ENCODE results near the gene UTP25.
A peak's percentile ranks its signal among the peaks of the same experiment; 100 is the strongest.
"Not testable (repeated sequence)": the region's sequence is repeated elsewhere in the genome, so short reads cannot be mapped to it uniquely, and the experiment has no call there.

UTP25 gene

DNA sequence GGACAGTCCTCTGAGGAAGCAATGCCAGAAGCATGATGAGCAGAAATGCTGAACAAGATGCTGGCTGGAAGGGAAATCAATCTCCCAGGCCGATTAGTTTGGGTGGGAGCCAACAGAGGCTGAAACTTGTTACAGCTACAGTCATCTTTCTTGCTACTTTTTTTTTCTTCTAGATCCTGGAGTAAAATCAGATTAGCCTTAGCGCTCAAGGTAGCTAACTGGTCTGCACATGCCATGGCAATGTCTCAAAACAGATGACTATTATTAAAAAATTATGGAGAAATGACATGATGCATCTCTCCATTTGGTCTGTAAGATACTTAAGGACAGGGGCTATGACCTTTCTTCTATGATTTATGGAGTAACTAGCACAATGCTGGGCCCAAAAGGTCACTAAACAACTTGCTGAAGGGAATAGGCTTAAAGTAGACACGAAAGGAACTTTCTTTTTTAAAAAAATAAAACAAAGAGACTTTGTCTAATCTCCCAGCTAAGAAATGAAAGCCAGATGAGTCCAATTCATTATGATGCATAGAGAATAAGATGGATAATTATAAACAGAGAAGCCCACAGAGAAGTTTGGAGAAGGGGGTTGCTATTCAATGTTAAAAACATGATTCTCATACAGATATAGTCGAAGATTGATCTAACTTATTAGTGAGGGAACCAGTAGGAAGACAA is 42.5 kb downstream of the UTP25 start:
- no peak for DNase-seq (ENCODE audit: extremely low read depth in 1 of 2, low read depth in 1 of 2)

DNA sequence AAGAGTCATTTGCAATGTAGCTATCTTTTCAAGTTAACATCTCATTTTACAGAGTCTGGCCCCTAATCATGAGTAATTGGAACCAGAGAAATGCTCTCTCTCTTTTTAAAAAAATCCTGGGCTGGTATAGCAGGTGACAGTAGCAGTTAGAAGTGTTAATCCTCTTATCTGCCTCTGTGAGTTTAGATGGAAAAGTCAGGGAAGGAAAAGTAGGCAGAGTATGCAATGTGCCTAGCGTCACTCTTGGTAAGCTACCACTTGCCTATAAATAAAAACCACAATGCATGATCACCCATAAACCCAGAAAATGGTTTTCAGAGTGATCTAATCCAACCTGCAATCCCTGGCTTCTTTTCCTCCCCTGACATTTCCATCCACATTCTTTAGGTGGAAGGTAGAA is 43.2 kb downstream of the UTP25 start:
- no peak for DNase-seq (ENCODE audit: extremely low read depth in 1 of 2, low read depth in 1 of 2)

DNA sequence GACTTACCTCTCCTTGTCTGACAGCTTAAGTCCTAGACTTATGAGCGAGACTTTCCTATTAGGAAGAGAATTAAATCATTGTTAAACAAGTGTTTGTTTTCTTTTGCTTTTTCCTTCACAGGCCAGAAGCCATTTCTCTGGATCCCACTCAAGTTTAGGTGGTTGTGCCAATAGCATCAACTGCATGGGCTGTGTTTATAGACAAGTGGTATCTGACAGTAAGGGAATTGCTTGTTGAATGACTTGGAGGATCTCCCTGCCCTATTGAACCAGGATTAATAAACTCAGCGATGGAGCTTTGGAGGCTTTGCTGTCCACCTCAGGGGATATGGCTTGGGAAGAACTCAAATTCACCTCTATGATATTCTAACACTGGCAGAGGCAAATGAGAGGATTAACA is 43.7 kb downstream of the UTP25 start:
- no peak for DNase-seq (ENCODE audit: extremely low read depth in 1 of 2, low read depth in 1 of 2)

DNA sequence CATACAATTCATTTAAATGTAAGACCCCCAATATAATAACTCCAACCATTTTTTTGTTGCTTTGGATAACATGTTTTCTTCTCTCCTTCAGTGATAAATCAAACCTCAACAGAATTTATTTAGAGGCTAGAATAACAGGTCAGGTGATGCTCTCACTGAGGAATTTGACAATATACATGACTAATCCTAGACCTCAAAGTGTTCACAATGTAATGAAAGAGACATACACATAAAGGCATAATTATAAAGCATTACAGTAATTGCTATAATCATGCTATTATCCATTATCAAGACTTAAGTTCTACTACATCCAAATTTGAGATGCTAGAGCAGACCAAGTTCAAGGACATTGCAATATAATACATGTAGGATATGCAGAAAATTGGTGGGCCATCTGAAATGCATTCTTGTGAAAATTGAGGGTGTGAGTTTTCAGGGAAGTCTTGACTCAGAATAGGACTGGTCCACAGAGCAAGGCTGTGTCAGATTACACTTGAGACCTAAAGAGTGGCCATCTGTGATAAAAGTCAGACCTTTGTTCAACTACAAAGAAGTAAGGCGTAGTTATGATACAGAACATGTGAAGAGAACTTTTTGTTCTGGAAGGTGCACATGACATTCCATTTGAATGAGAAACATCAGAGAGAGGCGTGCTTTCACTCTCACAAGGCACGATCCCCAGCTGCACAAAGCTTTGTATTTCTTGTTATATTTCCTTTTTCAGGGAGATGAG is 45.5 kb downstream of the UTP25 start:
- DNase-seq (ENCODE audit: extremely low read depth in 1 of 2, low read depth in 1 of 2) = no peak

DNA sequence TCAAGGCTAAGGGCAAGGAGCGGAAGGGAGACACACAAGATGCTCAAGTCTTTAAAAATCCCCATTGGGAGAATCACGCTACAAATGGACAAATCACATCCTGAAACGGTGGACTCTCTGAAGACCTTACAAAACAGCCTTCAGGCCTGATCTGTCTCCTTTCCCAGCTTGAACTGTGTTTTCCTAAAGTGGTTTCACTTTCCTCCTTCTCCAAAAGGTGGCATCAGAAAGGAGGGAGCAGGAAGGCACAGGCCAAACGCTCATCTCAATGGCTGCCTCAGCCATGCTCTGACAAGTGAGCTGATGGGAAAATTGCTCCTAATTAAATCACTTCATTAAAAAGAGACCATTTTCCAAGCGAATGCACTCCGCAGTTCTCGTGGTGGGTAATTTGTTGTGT is 47.7 kb downstream of the UTP25 start:
- no peak for DNase-seq (ENCODE audit: extremely low read depth in 1 of 2, low read depth in 1 of 2)

DNA sequence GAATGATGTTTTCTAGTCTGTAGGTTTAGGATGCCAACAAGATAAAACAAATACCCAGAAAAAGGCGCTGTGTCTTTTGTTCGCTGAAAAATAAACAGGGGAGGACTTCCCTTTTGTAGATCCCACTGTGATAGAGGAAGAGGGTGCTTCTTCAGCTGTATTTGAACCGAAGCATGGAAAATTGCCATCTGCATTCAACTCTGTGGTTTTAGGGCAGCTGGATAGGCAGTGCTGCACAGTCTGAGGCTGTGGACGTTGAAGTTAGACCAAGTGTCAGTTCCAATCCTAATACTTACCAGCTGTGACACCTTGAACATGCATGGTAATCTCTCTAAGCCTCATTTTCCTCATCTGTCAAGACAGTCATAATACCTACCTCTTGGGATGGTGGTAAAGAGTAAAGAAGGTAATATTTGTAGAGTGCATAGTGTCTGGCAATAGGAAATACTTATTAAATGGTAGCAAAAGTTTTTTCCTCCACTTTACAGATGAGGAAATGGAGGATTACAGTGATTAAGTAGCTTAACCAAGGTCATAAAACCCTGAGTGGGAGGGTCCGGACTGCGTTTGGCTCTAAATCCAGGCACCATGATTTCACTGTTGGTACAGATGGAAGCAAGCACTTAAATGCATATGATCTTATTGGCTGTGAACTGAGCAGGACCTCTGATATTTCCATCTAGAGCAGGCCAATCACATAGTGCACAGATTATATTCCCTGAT is 48.5 kb downstream of the UTP25 start:
- no peak for DNase-seq (ENCODE audit: extremely low read depth in 1 of 2, low read depth in 1 of 2)

DNA sequence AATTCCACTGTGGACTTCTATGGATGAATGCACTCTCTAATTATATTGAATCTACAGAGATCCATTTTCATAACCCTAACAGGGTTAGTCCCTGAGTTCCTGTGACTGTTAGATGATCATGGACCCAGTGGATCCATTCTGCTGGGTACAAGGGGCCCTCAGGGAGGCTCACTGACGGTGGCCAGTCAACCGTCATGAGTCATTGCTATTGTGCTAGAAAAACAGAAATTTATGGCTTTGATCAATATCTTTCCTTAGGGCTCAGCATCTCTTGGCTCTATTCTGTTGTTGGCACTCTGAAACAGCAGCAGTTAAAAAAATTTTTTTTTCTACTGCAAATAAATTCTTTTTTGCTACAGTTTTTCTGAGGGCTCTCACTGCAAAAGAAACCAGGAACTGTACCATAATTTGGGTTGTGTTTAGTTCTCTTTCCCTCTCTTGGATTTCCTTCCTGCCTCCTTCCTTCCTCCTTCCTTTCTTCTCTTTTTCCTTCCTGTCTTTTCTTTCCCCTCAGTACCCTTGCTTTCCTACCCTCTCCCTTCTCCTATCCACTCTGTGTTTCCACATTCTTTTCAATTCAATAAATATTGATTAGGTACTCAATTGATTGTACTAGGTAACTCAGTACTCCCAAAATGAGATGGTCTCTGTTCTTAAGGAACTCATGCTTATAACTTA is 49.5 kb downstream of the UTP25 start:
- DNase-seq (ENCODE audit: extremely low read depth in 1 of 2, low read depth in 1 of 2) = no peak

DNA sequence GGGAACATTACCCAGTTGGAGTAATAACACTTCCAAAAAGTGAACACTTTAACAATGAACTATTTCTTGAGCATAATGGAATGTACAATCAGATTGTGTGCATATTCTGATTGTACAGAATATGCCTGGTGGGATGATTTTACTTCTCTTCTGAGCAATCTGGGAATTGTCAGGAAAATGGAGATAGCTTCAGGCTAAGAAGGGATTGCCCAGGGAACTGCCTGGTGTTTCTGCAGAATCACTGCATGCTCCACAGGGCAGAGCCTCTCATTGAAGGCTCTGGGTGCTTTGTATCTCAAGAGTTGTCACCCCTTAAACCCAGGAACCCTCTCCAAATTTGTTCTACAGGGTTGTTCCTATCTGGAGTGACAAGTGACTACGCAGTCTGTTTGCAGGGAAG is 51.2 kb downstream of the UTP25 start:
- no peak for DNase-seq (ENCODE audit: extremely low read depth in 1 of 2, low read depth in 1 of 2)

DNA sequence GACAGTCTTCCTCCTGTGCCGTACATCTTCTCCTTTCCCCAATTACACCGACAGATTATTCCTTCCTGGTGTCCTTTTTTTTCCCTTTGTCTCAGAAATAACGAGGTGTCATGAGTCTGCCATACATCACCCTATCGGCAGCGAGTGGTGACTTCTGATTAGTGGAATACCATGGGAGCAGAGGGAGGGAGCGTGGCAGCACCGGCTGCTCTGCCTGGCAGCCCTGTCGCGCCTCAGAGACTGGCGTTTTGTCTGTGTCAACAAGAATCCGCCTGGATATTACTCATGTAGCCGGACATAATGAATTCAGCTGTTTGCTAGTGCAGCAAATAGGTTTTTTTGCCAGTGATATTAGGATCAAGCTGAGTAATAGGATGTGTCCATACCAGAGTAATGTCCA is 51.8 kb downstream of the UTP25 start:
- no peak for DNase-seq (ENCODE audit: extremely low read depth in 1 of 2, low read depth in 1 of 2)

DNA sequence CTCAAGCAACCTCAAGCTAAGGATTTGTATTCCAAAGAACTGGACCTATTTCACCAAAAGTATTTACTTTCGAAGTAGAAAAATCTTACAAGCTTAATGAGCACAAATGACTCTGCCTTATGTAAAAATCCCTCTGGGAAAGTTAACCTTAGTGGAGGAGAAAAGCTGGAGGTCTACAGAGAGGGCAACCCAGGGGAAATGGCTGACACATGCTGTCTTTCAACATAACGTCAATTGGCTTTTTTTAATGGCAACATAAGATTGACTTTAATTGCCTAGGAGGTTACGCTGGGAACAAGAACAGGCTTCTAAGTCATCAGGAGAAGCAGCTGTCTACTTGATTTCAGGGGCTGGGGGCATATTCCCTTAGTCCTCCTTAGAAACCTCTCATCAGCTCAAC is 52.3 kb downstream of the UTP25 start:
- DNase-seq (ENCODE audit: extremely low read depth in 1 of 2, low read depth in 1 of 2) = no peak

DNA sequence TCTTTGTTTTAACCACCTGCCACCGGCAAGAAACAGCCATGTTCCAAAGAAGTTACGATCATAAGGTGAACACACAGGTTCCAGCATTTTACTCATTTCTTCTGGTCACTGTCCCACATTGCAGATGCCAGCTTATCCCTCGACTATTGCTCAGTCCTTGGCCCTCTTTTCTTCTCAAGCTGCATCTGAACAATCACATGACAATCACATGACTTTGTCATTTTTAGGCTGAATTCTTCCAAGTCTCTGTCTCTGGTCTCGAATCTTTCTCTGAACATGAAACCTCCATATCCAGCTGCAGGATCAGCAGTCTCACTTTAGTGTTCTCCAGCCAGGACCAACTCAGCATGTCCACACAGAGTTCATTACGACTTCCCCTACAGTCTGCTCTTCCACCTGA is 53.8 kb downstream of the UTP25 start:
- DNase-seq (ENCODE audit: extremely low read depth in 1 of 2, low read depth in 1 of 2) = no peak

DNA sequence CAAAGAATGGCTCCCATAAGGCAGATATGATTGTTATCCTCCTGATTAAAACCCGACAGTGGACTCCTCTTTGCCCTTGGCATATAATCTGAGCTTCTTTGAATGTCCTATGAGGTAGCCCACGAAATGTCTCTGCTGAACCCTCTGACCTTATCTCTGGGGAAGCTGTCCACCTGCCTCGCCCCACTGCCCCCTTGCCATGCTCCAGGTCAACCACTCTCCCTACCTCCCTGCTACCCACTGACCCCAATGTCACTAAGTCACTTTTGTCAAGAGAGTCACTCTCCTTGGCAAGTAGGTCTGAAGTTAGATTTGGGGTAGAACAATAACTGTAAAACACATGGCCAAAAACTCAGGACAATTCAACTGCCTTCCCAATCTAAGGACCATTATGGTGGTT is 54.5 kb downstream of the UTP25 start:
- no peak for DNase-seq (ENCODE audit: extremely low read depth in 1 of 2, low read depth in 1 of 2)

DNA sequence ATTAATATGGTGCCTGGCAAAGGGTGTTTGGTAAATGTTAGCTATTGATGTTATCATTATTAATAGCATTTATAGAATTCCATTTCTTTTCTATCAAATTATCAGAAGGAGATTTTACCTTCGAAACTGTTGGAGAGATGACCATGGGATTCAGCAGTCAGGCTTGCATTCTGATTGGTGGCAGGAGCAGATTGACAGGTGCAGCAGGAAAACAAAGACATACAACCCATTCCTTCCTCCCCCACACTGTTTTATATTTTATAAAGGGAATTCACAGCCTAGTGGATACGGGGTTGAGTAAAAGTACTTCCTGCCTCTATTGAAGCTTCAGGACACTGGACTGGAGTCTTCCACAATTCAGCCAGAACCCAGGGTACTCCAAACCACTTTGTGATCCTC is 55.2 kb downstream of the UTP25 start:
- no peak for DNase-seq (ENCODE audit: extremely low read depth in 1 of 2, low read depth in 1 of 2)

DNA sequence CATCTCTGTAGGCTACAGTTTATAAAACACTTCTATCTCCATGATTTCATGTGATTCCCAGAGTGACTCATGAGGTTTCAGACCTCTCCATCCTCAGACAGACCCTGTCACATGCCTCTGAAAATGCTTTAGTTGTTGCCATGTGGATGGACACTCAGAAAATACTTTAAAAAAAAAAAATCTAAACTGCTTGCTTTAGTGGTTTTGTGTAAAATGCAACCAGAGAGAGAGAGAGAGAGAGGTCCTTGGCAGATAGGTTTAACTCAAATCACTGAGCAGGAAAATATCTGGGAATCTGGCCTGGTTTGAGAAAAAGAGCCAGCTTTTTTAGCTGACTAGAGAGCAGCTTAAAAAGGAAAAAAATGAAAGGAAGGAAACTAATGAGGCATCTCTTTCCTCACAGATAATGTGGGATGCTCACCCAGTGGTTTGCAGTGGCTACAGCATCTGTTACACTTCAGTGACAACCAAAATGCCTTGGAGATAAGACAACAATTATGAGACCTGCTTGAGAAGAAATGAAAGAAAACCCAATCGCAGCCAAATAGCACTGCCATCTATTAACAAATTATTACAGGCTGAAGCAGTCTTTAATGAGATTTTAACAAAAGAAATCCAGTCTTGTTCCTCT is 55.7 kb downstream of the UTP25 start:
- no peak for DNase-seq (ENCODE audit: extremely low read depth in 1 of 2, low read depth in 1 of 2)

DNA sequence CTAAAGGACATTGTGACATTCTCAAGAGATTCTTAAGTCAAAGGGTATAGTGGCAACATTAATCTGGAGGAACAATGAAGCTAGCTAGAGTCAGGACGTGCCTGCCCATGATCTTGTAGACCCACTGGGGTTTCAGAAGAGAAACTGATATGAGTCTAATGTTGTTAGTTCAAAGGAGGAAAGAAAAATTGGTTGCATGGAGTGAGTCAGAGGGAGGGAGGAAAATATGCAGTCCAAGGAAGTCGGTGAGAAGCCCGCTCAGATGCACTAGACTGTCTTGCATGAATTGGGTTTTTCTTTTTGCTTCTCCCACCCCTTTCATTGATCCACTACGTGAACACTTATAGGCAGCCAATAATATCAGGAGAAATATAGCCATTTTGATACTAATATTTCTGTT is 56.5 kb downstream of the UTP25 start:
- no peak for DNase-seq (ENCODE audit: extremely low read depth in 1 of 2, low read depth in 1 of 2)

DNA sequence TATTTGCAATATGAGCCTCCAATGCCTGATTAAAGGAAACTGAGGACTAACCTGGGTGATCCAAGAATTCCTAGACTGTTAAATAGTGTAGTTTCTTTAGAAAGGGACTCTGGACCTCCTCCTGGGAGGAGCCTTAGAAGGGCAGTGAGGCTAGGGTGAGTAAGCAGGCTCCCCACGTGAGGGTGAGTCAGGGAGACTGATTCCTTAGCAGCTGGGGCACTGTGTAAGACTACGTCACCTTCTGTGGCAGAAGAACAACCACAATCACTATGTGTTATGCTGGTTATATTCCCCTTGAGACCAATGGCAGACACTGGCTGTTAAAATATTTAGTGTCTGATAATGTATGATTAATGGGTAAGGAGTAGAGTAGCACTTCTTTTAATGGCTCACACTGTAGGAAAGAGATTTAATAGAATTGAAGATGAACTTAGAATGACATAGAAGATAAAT is 56.9 kb downstream of the UTP25 start:
- DNase-seq (ENCODE audit: extremely low read depth in 1 of 2, low read depth in 1 of 2) = peak; percentile 10 to 72

DNA sequence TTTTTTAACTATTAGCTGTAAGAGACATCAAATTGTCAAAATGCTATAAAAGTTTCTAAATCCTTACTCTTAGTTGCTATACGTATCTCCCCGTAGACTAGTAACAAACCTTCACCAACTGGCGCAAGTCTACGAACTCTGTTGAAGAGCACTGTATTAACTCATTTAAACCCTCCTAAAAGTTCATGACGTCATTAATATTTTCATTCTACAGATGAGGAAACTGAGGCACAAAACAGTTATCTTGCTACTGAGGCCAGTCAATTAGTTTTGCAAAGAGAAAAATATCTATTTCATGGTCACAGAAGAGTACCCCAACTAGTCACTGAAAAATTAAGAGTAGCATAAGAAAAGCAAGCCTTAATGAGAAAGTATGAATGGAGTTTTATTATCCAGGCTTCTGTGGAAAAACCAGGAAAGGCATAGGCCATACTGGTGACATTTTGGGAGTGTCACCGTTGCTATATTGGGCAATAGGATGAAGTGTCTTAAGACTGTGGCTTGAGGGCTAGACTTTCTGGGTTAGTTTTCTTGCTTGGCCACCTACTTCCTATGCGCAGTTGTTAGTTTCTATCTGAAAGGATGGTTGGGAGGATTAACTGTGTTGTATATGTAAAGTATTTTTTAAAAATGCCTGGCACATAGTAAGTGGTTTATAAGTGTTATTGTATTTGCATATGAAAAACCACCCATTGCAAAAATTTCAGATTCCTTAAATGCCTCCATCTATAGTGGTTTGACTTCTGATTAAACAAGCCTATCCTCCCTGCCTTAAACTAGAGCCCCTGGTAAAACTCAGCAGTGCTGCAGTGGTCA is 57.8 kb downstream of the UTP25 start:
- DNase-seq (ENCODE audit: extremely low read depth in 1 of 2, low read depth in 1 of 2) = no peak

DNA sequence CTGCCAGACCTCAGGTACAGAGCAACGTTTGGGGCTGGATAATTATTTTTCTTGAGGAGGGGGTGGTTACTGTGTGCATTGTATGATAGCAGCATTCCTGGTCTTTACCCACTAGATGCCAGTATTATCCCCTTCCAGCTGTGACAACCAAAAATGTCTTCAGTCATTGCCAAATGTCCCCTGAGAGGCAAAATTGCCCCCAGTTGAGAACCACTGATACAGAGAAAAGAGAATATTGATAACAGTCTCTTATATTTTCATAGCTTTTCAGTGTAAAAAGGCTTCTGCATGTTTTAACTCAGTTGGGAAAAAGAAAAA is 58.4 kb downstream of the UTP25 start:
- DNase-seq (ENCODE audit: extremely low read depth in 1 of 2, low read depth in 1 of 2) = no peak

DNA sequence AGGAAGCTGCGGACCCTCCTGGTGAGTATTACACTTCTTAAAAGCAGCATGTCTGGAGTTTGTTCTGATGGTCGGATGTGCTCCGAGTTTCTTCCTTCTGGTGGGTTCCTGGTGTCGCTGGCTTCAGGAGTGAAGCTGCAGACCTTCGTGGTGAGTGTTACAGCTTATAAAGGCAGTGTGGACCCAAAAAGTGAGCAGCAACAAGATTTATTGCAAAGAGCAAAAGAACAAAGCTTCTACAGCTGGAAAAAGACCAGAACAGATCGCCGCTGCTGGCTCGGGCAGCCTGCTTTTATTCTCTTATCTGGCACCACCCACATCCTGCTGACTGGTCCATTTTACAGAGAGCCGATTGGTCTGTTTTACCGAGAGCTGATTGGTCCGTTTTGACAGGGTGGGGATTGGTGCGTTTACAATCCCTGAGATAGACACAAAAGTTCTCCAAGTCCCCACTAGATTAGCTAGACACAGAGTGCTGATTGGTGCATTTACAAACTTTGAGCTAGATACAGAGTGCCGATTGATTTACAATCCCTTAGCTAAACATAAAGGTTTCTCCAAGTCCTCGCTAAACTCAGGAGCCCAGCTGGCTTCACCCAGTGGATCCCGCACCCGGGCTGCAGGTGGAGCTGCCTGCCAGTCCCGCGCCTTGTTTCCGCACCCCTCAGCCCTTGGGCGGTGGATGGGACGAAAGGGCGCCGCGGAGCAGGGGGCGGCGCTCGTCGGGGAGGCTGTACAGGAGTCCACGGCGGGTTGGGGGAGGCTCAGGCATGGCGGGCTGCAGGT is 60.7 kb downstream of the UTP25 start:
- not testable (repeated sequence) for DNase-seq (ENCODE audit: extremely low read depth in 1 of 2, low read depth in 1 of 2)

DNA sequence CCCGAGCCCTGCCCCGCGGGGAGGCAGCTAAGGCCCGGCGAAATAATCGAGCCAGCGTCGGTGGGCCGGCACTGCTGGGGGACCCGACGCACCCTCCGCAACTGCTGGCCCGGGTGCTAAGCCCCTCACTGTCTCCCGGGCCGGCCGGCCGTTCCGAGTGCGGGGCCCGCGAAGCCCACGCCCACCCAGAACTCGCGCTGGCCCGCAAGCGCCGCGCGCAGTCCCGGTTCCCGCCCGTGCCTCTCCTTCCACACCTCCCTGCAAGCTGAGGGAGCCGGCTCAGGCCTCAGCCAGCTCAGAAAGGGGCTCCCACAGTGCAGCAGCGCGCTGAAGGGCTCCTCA is 61.3 kb downstream of the UTP25 start:
- no peak for DNase-seq (ENCODE audit: extremely low read depth in 1 of 2, low read depth in 1 of 2)
